Measurements from ENCODE around the gene HSDL1.

HSDL1 gene

DNA sequence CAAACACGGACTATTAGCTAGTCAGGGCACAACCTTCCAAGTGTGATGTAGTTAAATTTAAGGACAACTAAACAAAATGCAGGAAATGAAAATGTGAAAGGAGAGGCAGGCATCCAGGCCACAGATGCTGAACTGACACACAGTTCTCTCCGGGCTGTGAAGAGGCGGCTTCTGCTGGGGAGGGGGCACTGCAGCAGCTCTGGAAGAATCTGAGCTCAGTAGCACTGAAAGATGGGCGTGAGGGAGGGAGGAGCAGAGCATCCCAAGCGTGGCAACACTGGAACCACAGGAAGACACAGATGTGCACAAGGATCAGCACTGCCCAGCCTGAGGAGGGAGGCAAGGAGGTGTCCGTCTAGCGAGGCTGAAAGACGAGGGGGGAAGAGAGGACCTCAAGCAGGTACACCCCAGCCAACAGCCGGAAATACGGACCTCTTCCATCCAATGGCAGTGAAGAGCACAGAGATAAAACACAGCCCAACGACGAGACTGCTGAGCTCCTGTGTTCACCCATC, 39.6 kb downstream of the HSDL1 start:
- no peak for DNase-seq

DNA sequence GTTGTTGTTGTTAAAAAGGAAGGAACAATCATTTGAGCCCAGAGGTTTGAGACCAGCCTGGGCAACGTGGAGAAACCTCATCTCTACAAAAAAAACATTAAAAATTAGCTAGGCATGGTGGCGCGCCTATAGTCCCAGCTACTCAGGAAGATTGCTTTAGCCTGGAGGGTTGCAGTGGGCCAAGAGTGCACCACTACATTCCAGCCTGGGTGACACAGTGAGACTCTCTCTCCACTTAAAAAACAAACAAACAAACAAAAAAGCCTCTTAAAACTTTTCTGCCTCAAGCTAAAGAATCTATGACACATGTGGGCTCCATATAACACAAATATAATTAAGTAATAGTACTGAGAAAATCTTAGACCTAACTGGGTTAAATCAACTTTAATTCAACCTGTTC, 40.7 kb downstream of the HSDL1 start:
- no peak for DNase-seq

DNA sequence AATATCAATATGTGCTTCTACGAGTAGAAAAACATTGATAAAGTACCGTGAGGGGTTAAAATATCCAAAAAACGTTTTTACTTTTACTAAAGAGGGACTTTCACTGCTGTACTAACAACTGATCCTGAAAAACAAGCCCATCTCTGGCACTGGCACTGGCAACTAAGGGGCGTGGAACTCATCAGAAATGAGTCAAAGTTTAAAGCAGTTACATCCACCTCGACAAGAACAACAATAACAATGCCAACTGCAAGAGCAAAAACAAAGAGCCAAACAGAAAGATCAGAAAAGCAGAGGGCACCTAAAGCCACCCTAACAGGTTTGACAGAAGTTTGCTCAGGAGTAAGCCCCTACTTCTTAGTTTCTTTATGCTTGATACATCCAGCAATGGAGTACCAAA, 41.3 kb downstream of the HSDL1 start:
- DNase-seq: no peak

DNA sequence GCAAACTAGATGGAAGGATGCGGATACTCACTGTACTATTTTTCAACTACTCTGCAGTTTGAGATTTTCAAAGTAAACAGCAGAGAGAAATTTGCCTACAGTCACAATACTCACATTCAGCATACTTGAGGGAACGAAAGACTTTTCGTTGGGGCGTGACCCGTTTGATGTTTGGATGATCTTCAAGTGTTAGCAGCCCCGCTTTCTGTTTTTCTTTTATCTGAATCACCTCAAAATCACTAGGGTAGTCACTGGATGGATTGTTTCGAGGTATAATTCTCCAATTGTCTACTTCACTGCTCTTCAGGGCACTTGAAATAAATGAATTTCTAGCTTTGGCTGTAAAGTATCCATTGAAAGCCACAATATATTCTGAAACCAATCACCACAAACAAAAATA, 46.0 kb downstream of the HSDL1 start:
- no peak for DNase-seq

DNA sequence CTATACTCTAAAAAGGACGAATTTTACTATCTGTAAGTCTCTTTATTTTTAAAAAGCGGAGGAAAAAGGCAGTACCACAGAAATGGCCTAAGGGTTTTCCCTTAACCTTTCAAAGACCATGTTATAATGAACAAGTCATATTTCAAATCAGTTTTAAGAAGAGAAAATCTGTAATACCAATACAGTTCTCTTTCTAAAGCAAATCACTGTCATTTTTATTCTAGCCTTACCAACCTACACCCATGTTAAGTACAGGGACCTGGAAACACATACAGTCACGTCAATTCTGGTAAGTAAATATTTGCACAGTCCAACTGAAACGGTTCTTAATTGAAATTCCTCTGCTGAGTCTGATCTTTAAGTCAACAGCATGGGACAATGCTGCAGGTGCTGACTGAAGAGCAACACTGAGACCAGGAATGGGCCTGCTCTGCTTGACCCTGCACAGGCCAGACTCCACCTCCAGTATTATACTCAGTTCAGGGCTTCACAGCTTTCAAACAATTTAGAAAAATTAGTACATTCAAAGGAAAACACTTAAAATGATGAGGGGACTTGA, 48.5 kb downstream of the HSDL1 start:
- no peak for DNase-seq

DNA sequence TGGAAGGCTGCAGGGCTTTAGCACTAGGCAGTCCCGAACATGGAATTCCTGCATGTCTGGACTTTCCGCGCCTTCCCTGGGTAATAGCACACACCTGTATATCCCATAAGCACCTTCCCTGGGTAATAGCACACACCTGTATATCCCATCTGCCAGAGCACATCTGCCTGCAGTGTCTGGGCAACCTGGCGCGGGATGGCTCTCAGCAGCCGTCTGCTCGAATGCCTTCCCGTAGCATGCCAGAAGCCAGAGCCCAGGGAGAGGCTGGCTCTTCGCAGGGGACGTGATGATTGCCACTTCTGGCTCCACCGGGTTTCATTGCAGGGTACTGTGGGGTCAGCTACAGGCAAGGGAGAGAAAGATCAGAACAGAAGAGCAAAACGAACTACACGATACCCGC, 49.5 kb downstream of the HSDL1 start:
- DNase-seq: no peak

DNA sequence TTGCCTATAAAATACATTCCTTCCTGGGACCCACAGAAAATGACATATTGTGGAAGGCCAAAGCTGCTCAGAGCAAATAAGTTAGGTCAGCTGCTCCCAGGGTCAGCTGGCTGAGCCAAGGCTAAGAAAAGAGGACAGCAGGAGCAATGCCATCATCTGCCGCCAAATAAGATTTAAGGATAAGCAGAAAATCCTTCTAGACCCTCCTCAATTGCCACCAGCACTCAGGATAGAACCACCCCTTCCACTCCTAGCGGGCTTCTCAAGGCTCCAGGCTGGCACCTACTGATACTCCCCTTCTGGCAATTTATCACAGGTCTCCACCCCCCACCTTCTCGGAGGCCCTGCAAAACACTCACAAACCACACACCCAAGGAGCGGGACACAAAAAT, 51.1 kb downstream of the HSDL1 start:
- no peak for DNase-seq

DNA sequence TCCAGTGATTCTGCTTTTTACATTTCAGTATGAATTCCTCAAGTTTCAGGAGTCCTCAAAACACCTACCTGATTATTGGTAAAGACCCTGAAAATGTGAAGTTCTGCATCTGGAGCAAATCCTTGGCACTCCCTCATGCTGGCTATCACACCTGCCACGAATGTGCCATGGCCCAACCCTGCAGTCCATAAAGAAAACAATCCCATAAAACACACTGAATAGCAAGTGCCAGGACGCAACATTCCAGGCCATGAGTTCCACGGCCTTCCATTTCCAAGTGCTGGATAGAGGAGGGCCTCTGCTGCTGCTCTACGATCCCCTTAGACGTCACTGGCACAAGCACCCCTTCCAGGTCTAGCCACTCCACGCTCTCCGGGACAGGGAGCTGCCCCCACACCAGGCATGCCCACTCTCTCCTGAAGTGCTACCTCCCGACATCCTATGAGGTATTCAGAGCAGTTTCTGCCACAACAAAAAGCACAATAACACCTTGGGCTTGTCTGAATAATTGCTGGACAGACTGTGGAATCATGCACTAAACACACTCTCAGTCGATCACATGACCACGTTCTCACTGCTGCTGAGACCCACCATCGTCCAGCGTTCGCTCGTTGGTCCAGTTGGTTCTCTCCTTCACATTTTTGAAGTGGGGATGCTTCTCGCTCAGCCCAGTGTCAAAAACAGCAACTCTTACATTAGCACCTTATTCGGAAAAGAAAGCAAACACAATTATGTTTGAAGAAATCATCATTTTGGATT, 51.7 kb downstream of the HSDL1 start:
- no peak for DNase-seq

DNA sequence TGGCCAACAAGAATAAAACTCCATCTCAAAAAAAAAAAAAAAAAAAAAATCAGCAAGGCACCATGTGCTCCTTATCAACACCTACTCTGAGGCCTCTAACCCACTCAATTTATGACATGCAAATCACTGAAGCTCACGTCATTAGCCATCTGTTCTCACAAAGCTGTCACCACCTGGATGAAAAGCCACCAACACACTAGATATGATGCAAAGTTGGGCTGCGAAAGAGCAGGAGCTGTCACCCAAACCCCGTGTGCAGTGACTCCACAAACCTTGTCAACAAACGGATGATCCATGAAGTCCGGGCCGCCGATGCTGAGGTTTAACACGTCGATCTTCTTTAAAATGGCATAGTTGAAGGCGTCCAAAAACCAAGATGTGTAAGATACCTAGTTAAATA, 53.5 kb downstream of the HSDL1 start:
- DNase-seq: no peak

DNA sequence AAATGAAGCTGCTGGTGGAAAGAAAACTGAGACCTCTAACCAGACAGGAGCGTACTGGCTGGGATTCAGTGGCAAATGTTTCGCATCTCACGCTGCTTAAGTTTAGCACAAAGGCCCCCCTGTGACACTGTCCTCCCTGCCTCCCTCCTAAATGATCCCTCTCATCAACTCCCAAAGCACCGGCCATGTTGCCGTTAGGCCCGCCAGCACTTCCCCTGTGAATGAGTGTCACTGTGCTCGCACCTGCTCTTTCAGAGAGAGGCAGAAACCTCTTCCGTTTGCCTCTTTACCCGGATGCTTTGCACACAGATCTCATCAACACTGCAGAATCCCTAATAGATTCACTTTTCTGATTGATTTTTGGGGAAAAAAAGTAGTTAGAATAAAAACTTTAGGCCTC, 54.8 kb downstream of the HSDL1 start:
- DNase-seq: no peak

DNA sequence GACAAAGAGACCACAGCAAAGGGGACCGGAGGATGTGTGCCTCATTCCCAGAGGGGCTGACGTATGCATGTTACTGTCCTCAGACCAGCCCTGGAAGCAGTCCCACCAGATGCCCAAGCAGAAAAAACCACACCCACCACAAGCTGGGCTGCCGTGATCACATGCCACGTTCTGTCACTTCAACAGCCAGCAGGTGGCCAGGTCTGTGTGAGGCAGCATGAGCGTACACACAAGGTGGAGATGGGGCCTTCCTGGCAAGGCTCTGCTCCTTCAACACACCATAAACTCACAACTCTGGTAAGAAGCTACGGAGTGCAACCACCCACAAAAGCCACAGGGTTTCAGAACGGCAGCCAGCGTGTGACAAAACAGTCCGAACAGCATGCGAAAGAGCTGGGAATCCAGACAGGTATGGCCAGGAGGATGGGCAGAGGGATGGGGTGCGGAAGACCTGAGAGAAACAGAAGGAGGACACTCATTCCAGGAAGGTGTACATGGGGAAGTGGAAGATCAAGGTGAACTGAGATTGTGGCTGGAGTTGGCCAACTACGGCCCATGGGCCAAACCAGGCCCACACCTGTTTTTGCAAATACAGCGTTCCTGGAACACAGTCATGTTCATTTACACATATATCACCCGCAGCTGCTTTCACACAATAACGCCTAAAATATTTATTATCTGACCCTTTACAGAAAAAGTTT, 56.1 kb downstream of the HSDL1 start:
- peak; percentile 21 for DNase-seq

DNA sequence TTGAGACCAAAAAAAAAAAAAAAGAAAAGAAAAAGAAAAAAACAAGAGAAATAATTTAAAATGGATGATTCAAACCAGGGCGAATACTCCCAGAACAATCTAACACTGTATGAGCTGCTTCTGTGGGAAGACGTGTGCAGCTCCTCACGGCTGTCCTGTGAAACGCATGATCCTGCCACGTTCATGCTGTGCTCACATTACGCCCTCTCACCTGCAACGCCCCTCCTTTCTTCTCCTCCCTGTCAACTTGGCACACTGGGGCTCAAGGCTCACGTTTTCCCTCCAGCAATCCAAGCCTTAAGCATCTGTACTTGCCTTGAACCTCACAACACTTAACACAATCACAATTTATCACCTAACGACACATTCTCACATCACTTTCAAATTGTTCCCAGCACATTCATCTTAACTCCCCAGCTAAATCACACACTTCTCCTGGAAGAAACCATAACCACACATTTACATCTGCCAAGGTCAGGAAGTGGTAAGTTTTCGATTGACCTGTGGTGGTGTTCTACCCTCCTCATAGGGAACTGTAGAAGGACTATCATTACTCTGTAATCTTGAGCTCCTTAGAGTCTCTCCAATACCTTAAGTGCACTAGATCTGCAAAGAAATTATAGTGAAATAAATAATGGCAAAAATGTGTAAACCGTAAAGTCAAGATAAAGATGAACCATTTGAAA, 57.4 kb downstream of the HSDL1 start:
- DNase-seq: no peak

DNA sequence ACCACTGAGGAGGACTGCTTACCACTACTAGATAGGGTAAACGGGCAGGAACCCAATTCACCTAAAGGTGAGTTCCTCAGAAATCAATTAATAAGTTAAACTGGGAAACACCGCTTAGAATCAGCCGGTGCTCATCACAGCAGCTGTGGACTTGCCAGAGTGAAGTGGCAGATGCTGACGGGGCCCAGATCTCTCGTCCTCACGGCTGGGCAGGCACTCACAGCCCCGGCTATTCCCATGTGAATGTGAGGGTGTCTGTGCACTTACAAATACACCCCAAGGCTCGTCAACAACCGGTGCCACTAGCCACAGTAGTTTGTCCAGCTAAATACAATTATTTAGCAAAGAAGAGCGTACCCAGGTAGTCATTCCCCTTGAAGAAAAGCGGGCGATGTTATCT, 58.0 kb downstream of the HSDL1 start:
- no peak for DNase-seq

DNA sequence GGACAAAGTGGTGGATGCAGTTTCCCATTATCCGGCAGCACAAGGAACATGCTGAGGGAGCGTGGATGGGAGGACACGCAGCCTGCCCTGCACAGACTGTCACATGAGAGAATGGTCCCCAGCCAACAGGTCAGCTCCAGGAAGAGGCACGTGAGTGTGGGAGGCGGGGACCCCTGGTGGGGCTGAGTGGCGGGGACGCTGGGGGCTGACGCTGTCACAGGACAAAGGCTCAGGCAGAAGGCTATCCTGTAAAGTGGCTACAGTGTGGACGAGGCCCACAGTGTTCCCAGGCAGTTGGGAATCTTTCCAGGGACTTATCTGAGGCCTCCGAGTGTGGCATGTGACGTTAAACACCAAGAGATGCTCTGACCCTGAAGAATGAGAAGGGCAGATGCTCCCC, 58.6 kb downstream of the HSDL1 start:
- DNase-seq: no peak

DNA sequence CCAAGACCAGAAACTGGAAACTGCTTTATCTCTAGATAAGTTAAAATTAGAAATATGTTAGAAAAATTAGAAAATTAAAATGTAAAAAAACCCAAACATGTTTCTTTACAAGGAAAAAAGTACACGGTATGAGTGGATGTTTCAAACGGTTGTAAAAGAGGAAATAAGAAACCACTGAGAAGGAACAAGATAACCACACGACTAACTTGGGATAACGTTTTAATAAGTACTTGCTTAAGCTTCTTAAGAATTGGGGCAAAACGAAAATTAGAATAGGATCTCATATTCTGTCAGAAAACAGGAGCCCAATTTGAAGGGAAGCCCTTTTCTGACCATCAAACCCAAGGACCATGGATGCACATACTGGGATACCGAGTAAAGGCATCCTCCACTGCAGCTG, 59.2 kb downstream of the HSDL1 start:
- no peak for DNase-seq

DNA sequence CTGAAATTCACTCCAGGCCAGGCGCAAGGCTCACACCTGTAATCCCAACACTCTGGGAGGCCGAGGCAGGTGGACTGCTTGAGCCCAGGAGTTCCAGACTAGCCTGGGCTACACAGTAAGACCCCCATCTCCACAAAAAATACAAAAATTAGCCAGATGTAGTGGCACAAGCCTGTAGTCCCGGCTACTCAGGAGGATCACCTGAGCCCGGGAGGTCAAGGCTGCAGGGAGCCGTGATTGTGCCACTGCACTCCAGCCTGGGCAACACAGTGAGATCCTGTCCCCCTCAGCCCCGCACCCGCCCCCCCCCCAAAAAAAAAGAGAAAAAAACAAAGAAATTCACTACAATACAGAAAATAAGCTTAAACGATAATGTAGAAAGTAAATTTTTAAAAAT, 59.7 kb downstream of the HSDL1 start:
- DNase-seq: no peak

DNA sequence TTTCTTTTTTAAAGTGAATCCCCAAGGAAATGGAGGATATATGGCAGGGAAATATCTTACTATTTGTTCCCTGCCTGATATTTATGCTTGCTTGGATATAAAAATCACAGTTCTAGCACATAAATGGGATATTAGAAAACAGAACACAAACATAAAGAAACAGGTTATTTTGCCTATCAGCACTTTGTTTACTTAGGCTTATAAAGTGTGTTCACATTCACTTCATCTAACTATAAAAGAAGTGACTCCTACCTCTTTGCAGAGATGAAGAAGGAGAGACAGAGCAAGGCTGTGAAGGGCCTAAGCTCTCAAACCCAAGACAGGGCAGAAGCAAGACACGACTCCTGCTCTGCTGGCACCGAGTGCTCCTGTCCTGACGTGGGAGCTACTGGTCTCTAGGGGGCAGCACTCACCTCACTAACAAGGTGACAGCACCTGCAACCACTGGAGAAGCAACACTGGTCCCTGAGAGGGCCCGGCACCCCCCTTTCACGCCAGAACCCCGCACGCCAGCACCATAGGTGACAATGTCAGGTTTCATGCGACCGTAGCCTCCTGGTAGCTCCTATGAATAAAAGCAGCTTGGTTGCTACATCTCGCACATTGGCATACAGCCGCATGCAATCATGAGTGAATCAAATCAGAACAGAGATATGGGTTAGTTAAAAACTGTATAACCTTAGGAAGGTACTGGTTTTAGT, 60.3 kb downstream of the HSDL1 start:
- peak; percentile 53 for DNase-seq

DNA sequence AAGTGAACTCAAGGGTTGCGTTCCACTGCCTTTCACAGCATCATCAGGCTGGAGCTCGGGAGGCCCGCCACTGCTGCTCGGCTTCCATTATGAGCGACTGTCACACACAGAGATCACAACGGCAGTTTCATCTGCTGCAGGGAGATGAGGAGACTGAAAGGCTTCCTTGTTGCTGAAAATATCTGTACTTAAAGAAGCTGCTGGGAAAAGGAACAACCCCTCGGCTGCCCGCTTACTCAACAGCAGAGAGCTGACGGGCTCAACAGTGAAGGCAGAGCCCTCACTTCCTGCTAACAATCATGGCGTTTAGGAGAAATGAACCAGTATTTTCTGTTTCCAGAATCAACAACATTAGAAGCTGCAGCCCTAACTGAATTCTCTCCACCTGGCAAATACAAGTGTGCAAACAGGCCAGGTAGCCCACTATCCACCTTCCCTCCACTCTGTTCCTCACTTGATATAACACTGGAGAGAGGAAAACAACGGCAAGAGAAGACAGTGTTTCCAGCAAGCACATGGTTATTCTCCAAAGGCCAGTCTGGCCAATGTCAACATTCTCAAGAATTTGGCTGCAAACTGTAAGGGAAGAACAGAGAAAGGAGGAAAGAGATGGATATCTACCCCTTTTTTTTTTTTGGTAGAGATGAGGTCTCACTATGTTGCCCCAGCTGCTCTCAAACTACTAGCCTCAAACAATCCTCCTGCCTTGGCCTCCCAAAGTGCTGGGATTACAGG, 62.0 kb downstream of the HSDL1 start:
- DNase-seq: no peak

DNA sequence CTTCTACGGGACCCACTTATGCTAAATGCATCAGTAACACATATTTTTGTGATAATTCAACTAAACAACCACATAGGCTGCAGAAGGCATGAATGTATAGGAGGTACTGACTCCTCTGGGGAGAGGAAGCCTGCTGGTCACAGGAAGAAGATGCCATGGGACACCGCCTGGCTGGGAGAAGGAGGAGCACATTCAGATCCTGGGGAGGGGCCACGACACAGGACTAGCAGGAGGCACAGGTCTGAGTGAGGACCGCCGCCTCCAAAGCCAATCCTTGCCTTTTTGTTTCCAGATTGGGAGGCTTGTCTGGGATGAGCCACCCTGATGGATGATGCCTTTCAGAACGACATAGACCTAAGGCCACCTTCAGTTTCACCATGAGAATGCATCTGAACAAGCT, 62.9 kb downstream of the HSDL1 start:
- no peak for DNase-seq

DNA sequence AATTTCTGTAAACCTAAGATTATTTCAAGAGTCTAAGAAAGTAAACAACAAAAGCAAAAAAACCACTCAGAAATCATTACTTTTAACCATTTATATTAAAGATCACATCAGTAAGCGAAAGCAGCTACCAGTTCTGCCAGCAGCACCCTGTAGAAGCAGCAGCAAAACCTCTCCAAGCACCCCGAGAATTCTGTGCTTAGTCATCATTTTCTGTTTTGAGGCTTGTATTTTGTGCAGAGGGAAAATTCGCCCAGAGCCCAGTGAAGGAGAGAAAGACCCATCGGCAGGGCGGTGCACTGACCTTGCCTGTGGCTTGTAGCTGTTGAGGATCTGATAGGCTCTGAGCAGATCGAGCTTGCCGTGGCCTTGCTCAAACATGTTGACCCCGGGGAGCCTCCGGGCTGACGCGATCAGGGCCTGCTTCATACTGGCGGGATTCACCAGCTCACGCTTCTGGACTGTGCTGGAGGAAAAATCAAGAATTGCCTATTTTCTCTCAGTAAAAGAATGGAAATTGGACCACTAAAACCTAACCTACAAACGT, 63.5 kb downstream of the HSDL1 start:
- DNase-seq: no peak

DNA sequence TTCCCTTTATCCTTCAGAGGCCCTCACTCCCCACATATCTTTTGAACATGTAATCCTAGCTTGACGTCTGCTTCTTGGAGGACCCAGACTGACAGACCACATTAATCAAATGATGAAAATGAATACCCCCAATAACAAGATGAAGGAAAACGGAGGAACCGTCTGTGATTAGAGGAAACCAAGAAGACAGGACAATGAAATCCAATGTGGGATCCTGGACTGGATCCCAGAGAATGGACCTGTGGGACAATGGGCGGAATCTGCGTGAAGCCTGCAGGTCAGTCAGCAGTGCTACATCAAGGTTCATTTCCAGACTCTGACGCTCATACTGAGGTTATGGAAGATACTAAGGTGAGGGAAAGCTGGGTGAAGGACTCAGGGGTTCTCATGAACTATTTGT, 64.2 kb downstream of the HSDL1 start:
- DNase-seq: no peak

DNA sequence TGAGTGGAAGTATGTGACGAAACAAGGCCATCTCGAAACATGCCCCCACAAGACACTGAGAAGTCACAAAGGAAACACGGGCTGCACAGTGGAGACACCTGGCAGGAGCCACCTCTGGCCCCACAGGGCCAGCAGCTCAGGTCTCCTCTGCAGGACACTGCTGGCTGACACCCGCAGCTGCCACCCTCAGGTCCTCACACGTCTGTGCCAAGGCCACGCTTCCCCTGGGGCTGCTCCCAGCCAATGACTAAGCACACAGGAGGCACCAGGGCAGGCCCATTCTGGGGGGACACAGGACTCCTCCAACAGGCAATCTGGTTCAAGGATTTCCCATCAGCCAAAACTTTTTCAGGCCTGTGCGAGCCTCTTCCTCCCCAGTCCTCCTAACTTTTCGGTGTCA, 64.6 kb downstream of the HSDL1 start:
- DNase-seq: no peak
